PC-9 (cell line): ENCODE measurements around the gene FAM89B.

Source experiments
- CTCF ChIP-seq: fragments of 200-600 bp; sonication (generic); conservative IDR thresholded peaks from 2 replicates; pipeline ENCODE4 v1.6.1; 2017; ENCODE audit warnings: mixed run types, antibody characterized with exemption, mild to moderate bottlenecking, moderate library complexity
- EZH2 ChIP-seq: fragments of 200-600 bp; sonication (generic); IDR thresholded peaks from 2 replicates; pipeline ENCODE4 v1.8.0; 2017; ENCODE audit warnings: antibody characterized with exemption, low read depth

- TF ChIP-seq CTCF (no peak), EZH2 (no peak)
Measured at GRCh38 chr11:65609229-65609628, 36.9 kb downstream of the FAM89B start.
